ENCODE data around the gene EHF. TPM values are rescaled to one million over a fixed set of nuclear protein-coding genes. Genes with fewer than 3 reads are reported as not detected.

EHF gene
- total and polyA plus RNA-seq, 9 of the 15 experiments (the other 6 are each of a cell fraction or from before 2014, with no cell fraction given): 0.04 to 0.54 (median 0.37) TPM

DNA sequence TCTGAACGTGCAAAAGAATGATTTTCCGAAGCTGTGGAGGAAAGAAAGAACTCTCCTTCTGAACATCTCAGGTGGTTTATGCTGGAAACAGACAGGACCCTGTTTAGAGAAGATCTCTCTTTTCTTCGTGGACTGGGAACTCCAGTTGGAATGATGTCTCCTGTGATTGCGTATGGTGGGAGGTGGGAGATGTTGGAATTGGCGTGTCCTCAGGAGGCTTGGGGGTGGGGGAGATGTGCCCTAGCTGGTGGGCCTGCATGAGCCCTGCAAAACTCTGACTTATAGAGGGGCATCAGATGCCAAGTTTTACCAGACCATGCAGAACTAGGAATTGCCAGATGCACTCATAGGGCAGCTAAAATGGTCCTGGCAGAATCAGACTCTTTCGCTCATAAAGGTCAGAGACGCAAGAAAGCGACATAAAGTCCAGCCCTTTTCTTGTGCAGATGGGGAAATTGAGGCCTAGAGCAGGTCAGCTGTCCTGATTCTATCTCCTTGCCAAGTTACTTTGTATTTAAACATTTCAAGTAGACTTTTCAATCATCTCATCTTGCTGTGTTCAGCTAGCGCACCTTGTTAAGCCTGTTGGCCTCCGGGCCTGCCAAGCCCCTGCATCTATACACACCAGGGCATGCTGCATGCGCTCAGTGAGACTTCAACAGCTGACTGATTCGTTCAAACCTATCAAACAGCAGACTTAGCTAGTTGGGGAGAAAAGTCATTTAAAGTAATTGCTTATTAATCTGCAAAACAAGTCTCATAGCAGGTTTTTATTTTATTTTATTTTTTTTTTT lies 34.2 kb upstream of the EHF start (continued):
- TF ChIP-seq RAD21 (CRISPR knock-in tag; conservative IDR thresholded peaks at IDR 0.05 in 1 of 2, IDR thresholded peaks at IDR 0.05 in 1 of 2): no peak
- TF ChIP-seq, protein P1, sequence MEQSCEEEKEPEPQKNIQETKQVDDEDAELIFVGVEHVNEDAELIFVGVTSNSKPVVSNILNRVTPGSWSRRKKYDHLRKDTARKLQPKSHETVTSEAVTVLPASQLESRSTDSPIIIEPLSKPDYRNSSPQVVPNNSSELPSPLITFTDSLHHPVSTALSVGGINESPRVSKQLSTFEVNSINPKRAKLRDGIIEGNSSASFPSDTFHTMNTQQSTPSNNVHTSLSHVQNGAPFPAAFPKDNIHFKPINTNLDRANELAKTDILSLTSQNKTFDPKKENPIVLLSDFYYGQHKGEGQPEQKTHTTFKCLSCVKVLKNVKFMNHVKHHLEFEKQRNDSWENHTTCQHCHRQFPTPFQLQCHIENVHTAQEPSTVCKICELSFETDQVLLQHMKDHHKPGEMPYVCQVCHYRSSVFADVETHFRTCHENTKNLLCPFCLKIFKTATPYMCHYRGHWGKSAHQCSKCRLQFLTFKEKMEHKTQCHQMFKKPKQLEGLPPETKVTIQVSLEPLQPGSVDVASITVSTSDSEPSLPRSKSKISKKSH (CRISPR knock-in tag; IDR thresholded peaks at IDR 0.05): no peak
- no peak for TF ChIP-seq ZNF696 (CRISPR knock-in tag; conservative IDR thresholded peaks at IDR 0.05)
- no peak for TF ChIP-seq PHF20 (IDR thresholded peaks at IDR 0.05; ENCODE audit: partially characterized antibody)
- TF ChIP-seq, protein P2, sequence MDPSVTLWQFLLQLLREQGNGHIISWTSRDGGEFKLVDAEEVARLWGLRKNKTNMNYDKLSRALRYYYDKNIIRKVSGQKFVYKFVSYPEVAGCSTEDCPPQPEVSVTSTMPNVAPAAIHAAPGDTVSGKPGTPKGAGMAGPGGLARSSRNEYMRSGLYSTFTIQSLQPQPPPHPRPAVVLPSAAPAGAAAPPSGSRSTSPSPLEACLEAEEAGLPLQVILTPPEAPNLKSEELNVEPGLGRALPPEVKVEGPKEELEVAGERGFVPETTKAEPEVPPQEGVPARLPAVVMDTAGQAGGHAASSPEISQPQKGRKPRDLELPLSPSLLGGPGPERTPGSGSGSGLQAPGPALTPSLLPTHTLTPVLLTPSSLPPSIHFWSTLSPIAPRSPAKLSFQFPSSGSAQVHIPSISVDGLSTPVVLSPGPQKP (CRISPR knock-in tag; IDR thresholded peaks at IDR 0.05): no peak
- TF ChIP-seq NCOA6 (IDR thresholded peaks at IDR 0.05): no peak
- TF ChIP-seq CHD1 (IDR thresholded peaks at IDR 0.05; ENCODE audit: low read length): no peak
- no peak for TF ChIP-seq RFX5 (IDR thresholded peaks at IDR 0.05; ENCODE audit: low read depth, low read length)
- TF ChIP-seq ZNF224 (CRISPR knock-in tag; IDR thresholded peaks at IDR 0.05): no peak
- TF ChIP-seq, protein P3, sequence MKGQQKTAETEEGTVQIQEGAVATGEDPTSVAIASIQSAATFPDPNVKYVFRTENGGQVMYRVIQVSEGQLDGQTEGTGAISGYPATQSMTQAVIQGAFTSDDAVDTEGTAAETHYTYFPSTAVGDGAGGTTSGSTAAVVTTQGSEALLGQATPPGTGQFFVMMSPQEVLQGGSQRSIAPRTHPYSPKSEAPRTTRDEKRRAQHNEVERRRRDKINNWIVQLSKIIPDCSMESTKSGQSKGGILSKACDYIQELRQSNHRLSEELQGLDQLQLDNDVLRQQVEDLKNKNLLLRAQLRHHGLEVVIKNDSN (CRISPR knock-in tag; IDR thresholded peaks at IDR 0.05): no peak
- TF ChIP-seq FOXJ2 (tag; IDR thresholded peaks at IDR 0.05): no peak
- TF ChIP-seq SP2 (IDR thresholded peaks at IDR 0.05; ENCODE audit: extremely low read depth, low read depth, low read length, poor library complexity, severe bottlenecking): no peak
- TF ChIP-seq, protein P4, sequence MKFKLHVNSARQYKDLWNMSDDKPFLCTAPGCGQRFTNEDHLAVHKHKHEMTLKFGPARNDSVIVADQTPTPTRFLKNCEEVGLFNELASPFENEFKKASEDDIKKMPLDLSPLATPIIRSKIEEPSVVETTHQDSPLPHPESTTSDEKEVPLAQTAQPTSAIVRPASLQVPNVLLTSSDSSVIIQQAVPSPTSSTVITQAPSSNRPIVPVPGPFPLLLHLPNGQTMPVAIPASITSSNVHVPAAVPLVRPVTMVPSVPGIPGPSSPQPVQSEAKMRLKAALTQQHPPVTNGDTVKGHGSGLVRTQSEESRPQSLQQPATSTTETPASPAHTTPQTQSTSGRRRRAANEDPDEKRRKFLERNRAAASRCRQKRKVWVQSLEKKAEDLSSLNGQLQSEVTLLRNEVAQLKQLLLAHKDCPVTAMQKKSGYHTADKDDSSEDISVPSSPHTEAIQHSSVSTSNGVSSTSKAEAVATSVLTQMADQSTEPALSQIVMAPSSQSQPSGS (CRISPR knock-in tag; IDR thresholded peaks at IDR 0.05): no peak
- TF ChIP-seq, protein P5, sequence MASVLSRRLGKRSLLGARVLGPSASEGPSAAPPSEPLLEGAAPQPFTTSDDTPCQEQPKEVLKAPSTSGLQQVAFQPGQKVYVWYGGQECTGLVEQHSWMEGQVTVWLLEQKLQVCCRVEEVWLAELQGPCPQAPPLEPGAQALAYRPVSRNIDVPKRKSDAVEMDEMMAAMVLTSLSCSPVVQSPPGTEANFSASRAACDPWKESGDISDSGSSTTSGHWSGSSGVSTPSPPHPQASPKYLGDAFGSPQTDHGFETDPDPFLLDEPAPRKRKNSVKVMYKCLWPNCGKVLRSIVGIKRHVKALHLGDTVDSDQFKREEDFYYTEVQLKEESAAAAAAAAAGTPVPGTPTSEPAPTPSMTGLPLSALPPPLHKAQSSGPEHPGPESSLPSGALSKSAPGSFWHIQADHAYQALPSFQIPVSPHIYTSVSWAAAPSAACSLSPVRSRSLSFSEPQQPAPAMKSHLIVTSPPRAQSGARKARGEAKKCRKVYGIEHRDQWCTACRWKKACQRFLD (CRISPR knock-in tag; IDR thresholded peaks at IDR 0.05): no peak
- no peak for TF ChIP-seq SIN3A (IDR thresholded peaks at IDR 0.05; ENCODE audit: borderline replicate concordance in 2 of 2, control insufficient read depth in 1 of 2, low read depth in 2 of 2, low read length in 2 of 2)
- peak; percentile 3 for TF ChIP-seq CC2D1A (IDR thresholded peaks at IDR 0.05)
- TF ChIP-seq, protein P6, sequence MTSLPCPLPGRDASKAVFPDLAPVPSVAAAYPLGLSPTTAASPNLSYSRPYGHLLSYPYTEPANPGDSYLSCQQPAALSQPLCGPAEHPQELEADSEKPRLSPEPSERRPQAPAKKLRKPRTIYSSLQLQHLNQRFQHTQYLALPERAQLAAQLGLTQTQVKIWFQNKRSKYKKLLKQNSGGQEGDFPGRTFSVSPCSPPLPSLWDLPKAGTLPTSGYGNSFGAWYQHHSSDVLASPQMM (CRISPR knock-in tag; IDR thresholded peaks at IDR 0.05): no peak

All from K562 (cell line).